T-helper 2 cell treated with Interferon-gamma antibody and Interleukin-4, amounts not matched to agents 5 μg/mL and 100 μg/mL, for 36 hours (primary cell): ENCODE results near the gene SCYL3.
A peak's percentile ranks its signal among the peaks of the same experiment; 100 is the strongest.
"Not testable (repeated sequence)": the region's sequence is repeated elsewhere in the genome, so short reads cannot be mapped to it uniquely, and the experiment has no call there.

ENCODE experiments used
- DNase-seq: peaks from one replicate; pipeline ENCODE4 v3.0.0; 2021; ENCODE audit warnings: low spot score
- H3K27ac Mint-ChIP-seq: one replicate; pipeline ENCODE4 v1.8.0; 2021; ENCODE audit warnings: mild to moderate bottlenecking, mixed read lengths
- H3K27me3 Mint-ChIP-seq: one replicate; pipeline ENCODE4 v1.8.0; 2021; ENCODE audit warnings: low read depth, mixed read lengths
- H3K36me3 Mint-ChIP-seq: one replicate; pipeline ENCODE4 v1.8.0; 2021; ENCODE audit warnings: low read depth, mixed read lengths
- H3K4me1 Mint-ChIP-seq: one replicate; pipeline ENCODE4 v1.8.0; 2021; ENCODE audit warnings: low read depth, mixed read lengths
- H3K4me3 Mint-ChIP-seq: one replicate; pipeline ENCODE4 v1.8.0; 2022; ENCODE audit warnings: mild to moderate bottlenecking, moderate library complexity, mixed read lengths
- H3K9me3 Mint-ChIP-seq: one replicate; pipeline ENCODE4 v1.8.0; 2021; ENCODE audit warnings: mixed read lengths

SCYL3 gene

DNA sequence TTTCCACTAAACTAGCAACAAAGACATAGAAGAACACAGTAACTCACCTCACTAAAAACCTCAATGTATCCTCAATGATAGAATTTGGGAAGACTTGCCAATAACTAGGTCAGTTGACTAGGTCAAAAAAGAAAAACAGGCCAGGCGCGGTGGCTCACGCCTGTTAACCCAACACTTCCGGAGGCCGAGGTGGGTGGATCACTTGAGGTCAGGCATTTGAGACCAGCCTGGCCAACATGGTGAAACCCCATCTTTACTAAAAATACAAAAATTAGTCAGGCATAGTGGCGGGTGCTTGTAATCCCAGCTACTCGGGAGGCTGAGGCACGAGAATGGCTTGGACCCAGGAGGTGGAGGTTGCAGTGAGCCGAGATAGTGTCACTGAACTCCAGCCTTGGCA is 24.5 kb upstream of the SCYL3 start:
- H3K4me3 Mint-ChIP-seq, DNase-seq, H3K4me1 Mint-ChIP-seq, H3K27ac Mint-ChIP-seq, H3K27me3 Mint-ChIP-seq, H3K36me3 Mint-ChIP-seq, H3K9me3 Mint-ChIP-seq: not testable (repeated sequence)

DNA sequence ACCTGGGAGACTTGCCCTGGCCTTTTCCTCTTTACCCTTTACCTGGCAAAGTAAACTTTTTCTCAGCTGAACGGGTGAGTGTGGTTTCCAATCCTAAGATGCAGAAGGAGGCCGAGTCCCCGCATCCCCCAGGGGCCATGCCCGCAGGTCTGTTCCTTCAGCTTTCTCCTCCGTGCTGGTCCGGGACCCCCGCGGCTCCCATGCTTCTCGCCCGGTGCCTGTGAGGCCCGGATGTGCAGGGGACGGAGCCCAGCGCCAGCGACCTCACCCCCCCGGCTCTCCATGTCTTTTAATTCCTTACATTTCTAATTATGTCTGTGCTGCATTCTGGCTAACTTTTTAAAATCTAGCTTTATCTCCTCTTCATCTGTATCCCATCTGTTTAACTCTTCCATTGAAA is 21.5 kb upstream of the SCYL3 start:
- H3K4me3 Mint-ChIP-seq = no peak overlapping the region
- no peak overlapping the region for H3K27ac Mint-ChIP-seq
- H3K9me3 Mint-ChIP-seq = no peaks in the 10 kb centered on the region
- H3K36me3 Mint-ChIP-seq = no peaks in the 10 kb centered on the region
- no peak for DNase-seq
- peaks cover 13% of the 10 kb centered on the region for H3K4me1 Mint-ChIP-seq
- H3K27me3 Mint-ChIP-seq = no peaks in the 10 kb centered on the region

DNA sequence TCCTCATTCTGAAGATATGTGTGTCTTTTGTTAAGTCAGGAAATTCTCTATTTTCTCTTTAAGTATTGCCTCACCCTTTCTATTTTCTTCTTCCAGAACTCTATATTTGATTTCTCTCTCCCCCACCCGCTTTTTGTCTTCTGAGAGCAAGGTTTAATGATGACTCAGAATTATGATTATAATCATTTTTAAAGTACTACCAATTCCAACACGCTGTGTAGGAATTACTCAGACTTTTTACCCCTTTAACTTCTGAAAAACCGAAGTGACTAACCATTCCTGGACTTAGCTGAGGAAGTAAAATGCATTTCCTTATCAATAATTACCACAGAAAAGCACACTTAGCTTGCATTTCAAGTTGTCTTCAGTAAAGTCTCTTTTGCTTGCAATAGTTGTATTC is 20.8 kb upstream of the SCYL3 start:
- Mint-ChIP-seq H3K27ac (no peak overlapping the region), H3K9me3 (no peaks in the 10 kb centered on the region), H3K36me3 (no peaks in the 10 kb centered on the region), H3K4me1 (peaks cover 13% of the 10 kb centered on the region), H3K4me3 (no peak overlapping the region), H3K27me3 (no peaks in the 10 kb centered on the region)
- no peak for DNase-seq

DNA sequence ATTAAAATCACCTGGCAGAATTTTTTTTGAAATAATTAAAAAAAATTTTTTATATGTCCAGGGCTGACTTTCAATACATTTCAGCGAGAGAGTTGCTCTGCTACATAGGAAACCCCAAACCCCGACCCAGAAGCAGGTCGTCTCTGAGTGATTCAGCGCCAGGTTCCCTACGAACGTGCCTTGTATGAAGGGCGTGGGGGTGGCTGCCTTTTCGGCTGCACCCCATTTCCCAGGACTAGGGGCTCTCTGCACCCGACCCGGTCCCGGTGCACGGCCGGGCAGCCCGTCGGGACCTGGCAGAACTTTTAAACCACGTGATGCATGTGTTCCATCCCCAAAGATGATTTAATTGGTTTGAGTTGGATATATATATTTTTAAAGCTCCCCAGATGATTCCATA is 15.8 kb upstream of the SCYL3 start:
- Mint-ChIP-seq H3K9me3 (peaks cover 10% of the 10 kb centered on the region), H3K4me1 (peaks cover 22% of the 10 kb centered on the region), H3K4me3 (no peak overlapping the region), H3K27ac (no peak overlapping the region), H3K27me3 (no peaks in the 10 kb centered on the region), H3K36me3 (peaks cover 2% of the 10 kb centered on the region)
- DNase-seq = no peak

DNA sequence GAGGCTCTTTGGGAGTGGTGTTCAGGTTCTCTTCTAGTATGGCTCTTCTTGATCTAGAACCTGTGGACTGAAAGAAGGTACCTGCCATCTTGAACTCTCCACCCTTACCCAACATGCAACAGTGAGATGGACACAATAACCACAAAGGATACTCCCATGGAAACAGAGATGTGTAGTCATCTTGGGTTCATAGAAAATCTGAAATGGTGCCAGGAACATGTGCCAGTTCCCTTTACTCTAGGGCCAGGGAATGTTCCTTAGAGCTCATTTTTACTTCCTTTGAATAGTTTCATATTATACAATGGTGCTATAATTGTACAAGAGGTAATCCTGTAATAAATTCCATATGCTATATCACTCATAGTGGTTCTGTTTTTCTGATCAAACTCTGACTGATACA is 13.2 kb upstream of the SCYL3 start:
- H3K27me3 Mint-ChIP-seq = peaks cover 4% of the 10 kb centered on the region
- peaks cover 10% of the 10 kb centered on the region for H3K9me3 Mint-ChIP-seq
- no peak overlapping the region for H3K27ac Mint-ChIP-seq
- H3K4me3 Mint-ChIP-seq = no peak overlapping the region
- DNase-seq = no peak
- H3K4me1 Mint-ChIP-seq = peaks cover 29% of the 10 kb centered on the region
- peaks cover 2% of the 10 kb centered on the region for H3K36me3 Mint-ChIP-seq

DNA sequence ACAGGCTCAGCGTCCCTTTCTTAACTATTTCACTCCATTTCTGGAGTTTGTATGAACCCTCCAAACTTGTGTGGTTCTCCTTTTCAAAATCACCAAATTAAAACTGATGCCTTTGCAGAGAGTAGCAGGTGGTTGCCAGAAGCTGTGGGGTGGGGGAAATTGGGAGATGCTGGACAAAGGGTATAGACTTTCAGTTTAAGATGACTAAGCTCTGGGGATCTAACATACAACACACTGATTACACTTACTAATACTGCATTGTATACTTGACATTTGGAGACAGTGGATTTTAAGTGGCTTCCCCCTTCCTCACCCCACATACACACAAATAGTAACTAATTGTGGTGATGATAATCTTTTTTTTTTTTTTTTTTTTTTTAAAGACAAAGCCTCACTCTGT is 11.1 kb upstream of the SCYL3 start:
- peaks cover 27% of the 10 kb centered on the region for H3K4me1 Mint-ChIP-seq
- no peak overlapping the region for H3K4me3 Mint-ChIP-seq
- H3K27me3 Mint-ChIP-seq = peaks cover 11% of the 10 kb centered on the region
- peaks cover 10% of the 10 kb centered on the region for H3K9me3 Mint-ChIP-seq
- no peak overlapping the region for H3K27ac Mint-ChIP-seq
- DNase-seq = no peak
- peaks cover 2% of the 10 kb centered on the region for H3K36me3 Mint-ChIP-seq

DNA sequence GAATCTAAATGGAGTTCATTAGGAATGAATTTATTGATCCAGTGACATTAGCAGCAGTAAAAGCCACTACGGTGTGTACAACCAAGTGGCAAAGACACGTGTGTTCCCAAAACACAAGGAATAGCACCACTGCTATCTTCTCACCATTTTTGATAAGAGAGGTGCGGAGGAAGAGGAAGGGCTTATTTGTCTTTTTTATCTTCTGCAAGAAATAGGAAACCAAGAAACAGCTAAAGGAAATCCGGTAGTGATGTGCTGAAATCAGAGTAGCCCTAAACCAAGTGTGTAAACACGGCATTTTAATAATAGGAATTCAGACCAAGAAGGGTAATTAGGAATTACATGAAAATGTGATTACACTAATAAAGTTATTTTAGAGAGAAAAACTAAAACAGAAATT is 9.1 kb upstream of the SCYL3 start:
- DNase-seq = no peak
- Mint-ChIP-seq H3K36me3 (peaks cover 2% of the 10 kb centered on the region), H3K27ac (no peak overlapping the region), H3K27me3 (peaks cover 21% of the 10 kb centered on the region), H3K9me3 (peaks cover 10% of the 10 kb centered on the region), H3K4me3 (peak overlapping the region; percentile 52), H3K4me1 (peaks cover 14% of the 10 kb centered on the region)

DNA sequence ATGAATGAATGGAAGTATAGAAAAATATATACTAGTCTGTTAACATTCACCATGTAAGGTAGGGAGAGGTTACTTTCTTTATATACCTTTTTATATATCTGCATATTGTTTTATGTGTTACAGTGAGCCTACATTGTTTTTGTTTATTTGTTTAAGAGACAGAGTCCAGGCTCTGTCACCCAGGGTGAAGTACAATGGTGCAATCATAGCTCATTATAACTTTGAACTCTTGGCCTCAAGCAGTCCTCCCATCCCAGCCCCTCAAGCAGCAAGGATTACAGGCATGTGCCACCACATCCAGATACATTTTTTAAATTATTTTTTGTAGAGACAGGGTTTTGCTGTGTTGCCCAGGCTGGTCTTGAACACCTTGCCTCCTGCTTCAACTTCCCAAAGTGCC is 7.4 kb upstream of the SCYL3 start:
- Mint-ChIP-seq H3K27ac (no peak overlapping the region), H3K4me1 (peaks cover 14% of the 10 kb centered on the region), H3K4me3 (no peak overlapping the region), H3K36me3 (peaks cover 2% of the 10 kb centered on the region), H3K9me3 (peaks cover 3% of the 10 kb centered on the region), H3K27me3 (peaks cover 29% of the 10 kb centered on the region)
- DNase-seq = no peak

DNA sequence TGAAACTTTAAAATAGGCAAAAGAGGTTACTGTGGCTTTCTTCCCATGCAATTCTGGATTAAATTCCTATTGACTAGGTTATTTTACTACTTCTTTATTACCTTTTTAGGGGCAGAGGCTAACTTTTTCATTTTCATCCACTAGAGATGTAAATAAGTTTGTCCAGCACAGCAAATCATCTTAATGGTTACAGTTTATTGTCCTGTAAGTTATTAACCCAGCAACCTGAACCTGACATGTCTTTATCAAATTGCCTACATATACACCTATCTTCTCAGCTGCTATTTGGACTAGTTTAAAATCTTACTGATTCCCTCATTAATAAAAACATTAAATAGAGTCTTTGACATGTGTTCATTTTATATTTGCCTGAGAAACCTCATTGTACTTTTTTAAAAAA is 6.9 kb upstream of the SCYL3 start:
- peaks cover 29% of the 10 kb centered on the region for H3K27me3 Mint-ChIP-seq
- no peak for DNase-seq

DNA sequence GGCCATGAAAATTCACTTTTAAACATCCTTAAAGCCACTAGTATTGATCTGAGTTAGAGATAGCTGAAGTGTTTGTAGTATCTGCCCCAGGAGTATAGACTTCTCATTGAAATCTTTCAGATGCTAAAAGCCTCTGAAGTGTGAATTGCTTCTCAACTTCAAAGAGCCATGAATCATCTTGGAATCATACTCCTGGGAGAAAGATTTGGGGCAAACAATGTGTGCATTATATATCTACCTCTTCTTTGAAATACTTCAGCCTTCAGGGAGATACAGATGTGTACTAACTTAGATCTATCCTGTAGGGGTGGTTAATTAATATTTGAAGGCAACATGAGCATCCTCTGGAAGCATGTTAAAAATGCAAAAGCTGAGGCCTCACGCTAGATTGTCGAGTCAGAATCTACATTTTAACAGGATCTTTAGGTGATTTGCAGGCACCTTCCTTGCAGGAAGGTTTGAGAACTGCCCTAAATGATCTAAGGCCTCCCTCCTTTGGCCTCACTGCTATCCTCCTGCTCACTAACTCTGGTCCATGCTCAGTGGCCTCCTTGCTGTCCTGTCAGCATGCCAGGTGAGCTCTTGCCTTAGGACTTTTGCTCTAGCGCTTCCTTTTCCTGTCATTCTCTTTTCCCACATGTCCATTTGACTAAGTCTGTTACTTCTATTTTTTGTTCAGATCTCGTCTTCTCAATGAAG is 6.0 kb upstream of the SCYL3 start:
- Mint-ChIP-seq H3K27me3 (peaks cover 29% of the 10 kb centered on the region), H3K36me3 (no peaks in the 10 kb centered on the region), H3K4me1 (peaks cover 15% of the 10 kb centered on the region), H3K9me3 (no peaks in the 10 kb centered on the region), H3K4me3 (no peak overlapping the region), H3K27ac (no peak overlapping the region)
- no peak for DNase-seq

More for the DNA sequence above, 6.9 kb upstream of the SCYL3 start:
- H3K36me3 Mint-ChIP-seq = peaks cover 2% of the 10 kb centered on the region
- H3K4me1 Mint-ChIP-seq = peaks cover 14% of the 10 kb centered on the region
- H3K4me3 Mint-ChIP-seq = no peak overlapping the region
- peaks cover 2% of the 10 kb centered on the region for H3K9me3 Mint-ChIP-seq
- H3K27ac Mint-ChIP-seq = no peak overlapping the region

DNA sequence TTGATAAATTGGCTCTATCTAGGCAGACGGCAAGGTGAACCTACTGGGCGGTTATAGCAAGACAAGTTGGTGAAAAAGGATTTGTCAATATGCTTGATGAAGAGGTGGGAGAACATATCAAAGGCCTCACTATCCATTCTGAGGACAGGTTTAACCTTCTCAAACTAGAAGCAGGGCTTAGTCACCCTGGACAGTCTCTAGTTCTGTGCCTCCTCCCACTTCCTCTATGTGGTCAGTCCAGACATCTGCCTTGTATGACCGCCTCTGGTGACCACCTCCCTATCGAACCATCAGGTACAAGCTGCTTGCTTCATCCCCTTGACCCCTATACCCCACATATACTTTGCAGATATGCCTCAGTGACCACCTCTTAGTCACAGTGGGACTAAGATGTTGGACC is 2.3 kb upstream of the SCYL3 start:
- H3K27ac Mint-ChIP-seq = no peak overlapping the region
- H3K36me3 Mint-ChIP-seq = no peaks in the 10 kb centered on the region
- no peak for DNase-seq
- peaks cover 22% of the 10 kb centered on the region for H3K27me3 Mint-ChIP-seq
- H3K4me1 Mint-ChIP-seq = peaks cover 24% of the 10 kb centered on the region
- no peak overlapping the region for H3K4me3 Mint-ChIP-seq
- H3K9me3 Mint-ChIP-seq = no peaks in the 10 kb centered on the region

DNA sequence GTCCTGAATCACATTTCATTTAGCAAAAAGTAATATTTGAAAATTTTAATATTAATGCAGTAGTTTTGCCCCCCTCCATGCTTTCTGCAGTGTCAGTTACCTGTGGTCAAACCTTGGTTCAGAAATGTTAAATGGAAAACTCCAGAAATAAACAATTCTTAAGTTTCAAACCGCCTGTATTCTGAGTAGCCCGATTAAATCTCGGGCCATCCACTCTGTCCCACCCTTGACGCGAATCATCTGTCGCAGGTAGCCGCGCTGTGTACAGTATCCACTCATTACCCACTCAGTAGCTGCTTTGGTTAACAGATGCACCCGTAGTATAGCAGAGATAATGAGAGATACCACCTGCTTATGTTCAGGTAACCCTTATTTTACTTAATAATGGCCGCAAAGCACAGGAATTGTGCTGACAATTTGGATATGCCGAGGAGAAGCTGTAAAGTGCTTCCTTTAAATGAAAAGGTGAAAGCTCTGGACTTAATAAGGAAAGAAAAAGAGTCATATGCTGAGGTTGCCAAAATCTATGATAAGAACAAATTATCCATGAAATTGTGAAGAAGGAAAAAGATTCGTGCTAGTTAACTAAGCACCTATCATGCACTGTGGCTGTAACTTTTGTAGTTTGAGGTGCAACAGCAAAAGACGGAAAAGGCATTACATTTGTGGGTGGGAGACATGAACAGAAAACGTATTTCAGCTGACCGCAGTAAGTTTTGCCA is 889 bp upstream of the SCYL3 start:
- Mint-ChIP-seq H3K4me3 (peak overlapping the region; percentile 79), H3K36me3 (peaks cover 6% of the 10 kb centered on the region), H3K27ac (peak overlapping the region; percentile 95), H3K4me1 (peaks cover 36% of the 10 kb centered on the region), H3K27me3 (peaks cover 18% of the 10 kb centered on the region), H3K9me3 (no peaks in the 10 kb centered on the region)
- no peak for DNase-seq

DNA sequence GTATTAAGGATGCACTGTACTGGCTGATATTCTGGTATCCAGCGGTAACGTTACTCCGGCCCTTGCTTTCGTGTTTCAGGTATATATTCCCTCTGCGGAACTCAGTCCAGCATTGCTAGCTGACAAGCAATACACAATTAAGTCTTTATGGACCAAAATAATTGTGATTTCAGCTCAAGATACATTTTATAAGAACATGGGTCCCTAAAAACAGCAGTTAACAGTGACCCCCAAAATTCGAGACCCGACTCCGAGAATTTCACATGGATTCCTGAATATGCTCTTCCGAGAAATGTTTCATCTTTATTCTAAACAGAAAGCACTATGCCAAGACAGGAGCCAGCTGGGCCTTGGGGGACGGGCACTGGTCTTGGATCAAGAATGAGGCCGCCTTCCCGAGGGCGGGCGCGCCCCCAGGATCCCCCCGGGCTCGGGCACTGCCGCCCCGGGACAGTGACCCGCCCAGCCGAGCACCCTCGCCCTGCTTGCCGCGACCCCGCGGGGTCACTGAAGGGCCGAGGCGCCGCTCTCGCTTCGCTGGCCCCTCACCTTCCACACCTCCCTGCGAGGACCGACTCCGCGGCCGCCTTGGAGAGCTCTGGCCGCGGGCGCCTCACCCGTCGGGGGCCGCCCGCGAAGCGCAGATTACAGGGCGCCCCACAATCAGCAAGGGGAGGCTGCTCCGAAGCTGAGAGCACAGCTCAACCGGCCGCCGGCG is 610 bp downstream of the SCYL3 start:
- no peaks in the 10 kb centered on the region for H3K9me3 Mint-ChIP-seq
- H3K27ac Mint-ChIP-seq = peak overlapping the region; percentile 95
- peaks cover 49% of the 10 kb centered on the region for H3K4me1 Mint-ChIP-seq
- no peak for DNase-seq
- peaks cover 11% of the 10 kb centered on the region for H3K27me3 Mint-ChIP-seq
- H3K4me3 Mint-ChIP-seq = peak overlapping the region; percentile 81
- peaks cover 16% of the 10 kb centered on the region for H3K36me3 Mint-ChIP-seq

DNA sequence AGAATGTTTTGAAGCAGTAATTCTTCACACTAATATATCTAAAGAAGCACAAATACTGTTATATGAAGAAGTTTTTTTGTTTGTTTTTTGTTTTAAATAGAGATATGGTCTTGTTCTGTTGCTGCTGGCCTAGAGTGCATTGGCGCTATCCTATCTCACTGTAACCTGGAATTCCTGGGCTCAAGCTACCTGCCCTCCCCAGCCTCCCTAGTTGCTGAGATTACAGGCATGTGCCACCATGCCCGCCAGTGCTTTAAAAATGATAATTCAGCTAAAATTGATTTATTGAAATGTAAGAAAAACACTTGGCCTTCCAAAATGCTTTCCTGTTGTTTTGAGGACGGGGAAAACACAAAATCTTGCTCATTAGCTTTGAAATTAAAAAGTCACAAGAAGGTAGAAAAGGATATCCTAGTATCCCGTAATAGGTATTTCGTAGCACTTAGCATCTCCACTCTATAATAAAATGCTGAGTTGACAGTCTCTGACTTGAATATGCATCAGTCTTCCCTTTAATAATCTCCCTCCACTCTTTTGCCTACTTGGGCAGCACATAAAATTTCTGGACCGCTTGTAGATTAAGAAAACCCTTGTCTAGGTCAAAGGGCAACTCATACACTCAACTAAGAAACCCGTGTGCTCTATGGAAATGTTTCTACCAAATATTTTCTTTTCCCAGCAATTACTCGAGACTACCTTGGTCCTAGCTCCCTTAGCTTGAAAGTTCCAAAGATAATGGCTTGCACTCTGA is 1.3 kb downstream of the SCYL3 start:
- H3K4me1 Mint-ChIP-seq = peaks cover 50% of the 10 kb centered on the region
- DNase-seq = no peak
- peaks cover 5% of the 10 kb centered on the region for H3K27me3 Mint-ChIP-seq
- peak overlapping the region; percentile 95 for H3K27ac Mint-ChIP-seq
- peaks cover 18% of the 10 kb centered on the region for H3K36me3 Mint-ChIP-seq
- H3K9me3 Mint-ChIP-seq = no peaks in the 10 kb centered on the region
- H3K4me3 Mint-ChIP-seq = peak overlapping the region; percentile 81
